Activated CD4-positive, CD25-positive, alpha-beta regulatory T cell treated with anti-CD3 and anti-CD28 coated beads, Interleukin-2, amount 50 U/mL, for 24 hours (primary cell): ENCODE data around the gene ANKRD22.
A peak's percentile ranks its signal among the peaks of the same experiment; 100 is the strongest.

Experiments
- ATAC-seq, 2 donors: fragments of 150-1000 bp; cut with Tn5 transposase; one replicate each; pipeline ENCODE4 v1.10.0; 2021; ENCODE audit warnings: mild to moderate bottlenecking in 1 of 2, moderate library complexity in 1 of 2

Gene ANKRD22

DNA sequence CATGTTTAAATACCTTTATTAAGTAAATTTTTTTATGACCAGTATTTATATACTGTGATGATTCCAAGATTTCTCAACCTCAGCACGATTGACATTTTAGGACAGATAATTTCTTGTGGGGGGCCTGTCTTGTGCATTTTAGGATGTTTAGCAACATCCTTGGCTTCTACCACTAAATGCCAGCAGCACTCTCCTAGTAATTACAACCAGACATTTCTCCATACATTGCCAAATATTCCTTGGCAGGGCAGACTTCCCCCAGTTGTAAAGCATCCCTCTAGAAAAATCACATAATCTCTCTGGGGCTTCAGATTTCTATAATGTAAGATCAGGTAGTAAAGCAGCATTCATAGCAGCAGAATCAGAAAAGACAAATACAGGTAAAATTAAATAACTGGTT is 56.9 kb downstream of the ANKRD22 start:
- no peak for ATAC-seq

DNA sequence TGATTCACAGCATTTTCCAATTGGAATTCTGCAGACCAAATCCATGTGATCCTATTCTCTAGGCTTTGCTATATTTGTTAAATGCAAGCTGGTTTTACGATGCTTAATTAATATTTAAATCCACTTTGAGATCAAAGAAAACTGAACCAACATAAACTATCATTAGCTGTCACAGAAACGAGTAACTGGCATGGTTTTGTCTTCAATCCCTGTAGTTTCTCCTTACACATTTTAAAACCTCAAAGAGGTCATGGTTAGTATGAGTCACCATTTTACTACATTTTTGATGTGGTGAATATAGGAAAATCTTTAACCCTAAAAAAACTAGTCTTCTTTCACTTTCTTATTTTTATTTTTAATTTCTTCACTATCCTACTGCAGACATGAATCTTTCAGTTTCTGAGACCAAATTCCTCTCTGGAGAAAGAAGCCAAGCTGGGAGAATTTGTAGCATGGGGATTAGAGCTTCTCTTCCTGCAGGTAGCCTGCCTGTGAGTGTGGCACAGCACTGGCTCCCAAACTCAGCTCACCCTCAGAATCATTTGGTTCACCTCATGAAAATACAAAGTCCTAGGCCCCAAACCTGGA is 57.8 kb downstream of the ANKRD22 start:
- peak; percentile 86 to 90 for ATAC-seq

DNA sequence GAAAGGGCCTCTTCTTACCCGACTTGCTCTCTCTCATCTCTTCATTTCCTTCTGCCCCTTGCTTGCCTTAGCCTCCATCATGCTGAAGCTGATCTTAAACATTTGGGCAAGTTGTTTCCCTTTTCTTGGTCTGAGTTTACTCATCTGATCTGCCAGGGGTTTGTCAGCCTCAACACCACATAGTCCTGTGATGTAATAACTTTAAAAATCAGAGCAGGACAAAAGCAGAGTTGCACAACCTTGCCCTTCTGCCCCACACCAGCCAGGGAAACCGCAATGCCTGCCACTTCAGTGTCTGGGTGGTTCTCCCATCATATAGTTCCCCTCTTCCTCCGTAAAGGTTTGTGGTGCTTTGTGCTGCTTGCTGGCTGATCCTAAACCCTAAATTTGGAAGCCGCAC is 59.0 kb downstream of the ANKRD22 start:
- ATAC-seq, result no peak

DNA sequence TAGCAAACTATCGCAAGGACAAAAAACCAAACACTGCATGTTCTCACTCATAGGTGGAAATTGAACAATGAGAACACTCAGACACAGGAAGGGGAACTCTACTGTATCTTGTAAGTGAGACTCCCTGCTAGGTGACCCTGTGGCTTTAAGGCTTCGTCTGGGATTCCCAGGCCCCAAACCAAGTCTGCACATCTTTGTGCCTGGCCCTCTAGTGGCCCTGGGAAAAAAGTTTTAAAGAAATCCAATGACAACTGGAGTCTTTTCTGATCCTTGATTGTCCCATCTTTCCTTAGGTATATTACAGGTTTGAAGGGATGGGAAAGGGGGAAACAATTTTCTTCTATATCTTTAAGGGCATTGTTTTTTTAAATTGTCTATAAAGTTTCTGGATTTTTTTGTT is 59.7 kb downstream of the ANKRD22 start:
- no peak for ATAC-seq

DNA sequence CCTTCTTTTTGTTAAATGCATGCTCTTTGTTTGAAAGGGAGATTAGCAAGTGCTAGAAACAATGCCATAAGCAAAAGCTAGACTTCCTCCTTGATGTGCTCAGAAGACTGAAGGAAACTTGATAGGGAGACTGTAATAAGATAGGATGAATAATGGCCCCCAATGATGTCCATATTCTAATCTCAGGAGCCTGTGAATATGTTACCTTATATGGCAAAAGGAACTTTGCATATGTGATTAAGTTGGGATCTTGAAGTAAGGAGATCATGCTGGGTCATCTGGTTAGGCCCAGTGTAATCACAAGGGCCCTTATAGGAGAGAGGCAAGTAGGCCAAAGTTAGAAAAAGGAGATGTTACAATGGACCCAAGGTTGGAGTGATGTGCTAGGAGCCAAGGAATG is 62.7 kb downstream of the ANKRD22 start:
- no peak for ATAC-seq

DNA sequence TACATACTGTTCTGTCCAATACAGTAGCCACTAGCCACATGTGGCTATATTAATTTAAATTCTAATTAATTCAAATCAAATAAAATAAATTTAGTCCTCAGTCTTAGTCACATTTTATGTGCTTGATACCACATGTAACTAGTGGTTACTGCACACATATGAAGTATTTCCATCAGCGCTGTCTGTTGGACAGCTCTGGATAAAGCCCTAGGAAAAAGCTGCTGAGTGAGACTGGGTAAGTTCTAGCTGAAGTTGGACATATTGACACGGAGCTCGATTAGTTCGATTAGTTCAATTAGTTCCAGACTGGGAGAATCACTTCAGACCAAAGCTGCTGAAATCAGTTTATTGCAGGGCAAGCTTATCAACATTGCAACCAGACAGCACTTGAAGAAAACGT is 64.2 kb downstream of the ANKRD22 start:
- ATAC-seq, result no peak

DNA sequence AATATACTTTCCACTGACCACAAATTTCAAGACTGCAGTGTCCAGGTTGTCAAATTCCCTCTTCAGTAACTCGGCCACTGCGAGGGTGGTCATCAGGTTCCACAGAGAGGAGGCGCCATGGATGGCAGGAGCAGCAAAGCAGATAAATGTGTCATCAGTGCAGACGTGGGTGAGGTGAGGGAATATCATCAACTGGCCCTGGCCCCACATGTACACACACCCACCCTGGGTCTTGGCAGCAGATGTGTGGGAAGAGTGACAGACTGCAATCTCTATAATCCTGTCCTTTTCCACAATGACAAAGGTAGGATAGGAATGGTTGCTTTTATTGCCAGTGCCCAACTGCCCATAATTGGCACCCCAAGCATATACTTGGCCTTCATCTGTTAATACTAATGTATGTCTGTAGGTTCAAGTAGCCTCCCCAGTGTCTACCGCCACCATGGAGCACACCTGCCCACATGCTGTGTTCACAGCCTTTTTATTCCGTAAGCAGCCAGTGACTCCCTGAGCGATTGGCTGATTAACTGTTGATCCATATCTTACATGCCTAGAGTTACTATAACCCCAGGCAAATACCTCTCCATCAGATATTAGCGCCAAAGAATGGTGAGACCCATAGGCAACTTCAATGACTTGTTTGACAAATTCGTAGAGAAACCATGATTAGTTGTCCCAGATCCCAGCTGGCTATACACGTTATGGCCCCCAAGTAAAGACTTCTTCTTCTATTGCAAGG is 65.4 kb downstream of the ANKRD22 start:
- no peak for ATAC-seq

DNA sequence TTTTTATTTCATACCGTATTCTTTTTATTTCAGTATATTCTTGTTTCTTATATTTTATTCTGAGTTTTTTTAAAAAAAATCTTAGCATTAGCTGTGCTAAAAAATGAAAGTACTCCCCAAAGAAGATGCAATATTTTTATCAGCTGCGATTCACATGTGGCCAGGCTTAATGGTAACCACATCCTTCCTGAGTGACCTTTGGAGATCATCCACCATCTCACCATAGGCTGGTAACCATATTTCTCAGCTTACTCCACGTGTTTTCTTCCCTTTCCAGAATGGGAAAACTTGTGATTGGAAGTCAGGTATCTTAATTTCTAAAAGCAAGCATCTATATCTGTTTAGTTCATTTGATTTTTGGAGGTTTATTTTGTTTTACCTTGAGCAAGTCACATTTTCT is 67.9 kb downstream of the ANKRD22 start:
- ATAC-seq, result no peak

DNA sequence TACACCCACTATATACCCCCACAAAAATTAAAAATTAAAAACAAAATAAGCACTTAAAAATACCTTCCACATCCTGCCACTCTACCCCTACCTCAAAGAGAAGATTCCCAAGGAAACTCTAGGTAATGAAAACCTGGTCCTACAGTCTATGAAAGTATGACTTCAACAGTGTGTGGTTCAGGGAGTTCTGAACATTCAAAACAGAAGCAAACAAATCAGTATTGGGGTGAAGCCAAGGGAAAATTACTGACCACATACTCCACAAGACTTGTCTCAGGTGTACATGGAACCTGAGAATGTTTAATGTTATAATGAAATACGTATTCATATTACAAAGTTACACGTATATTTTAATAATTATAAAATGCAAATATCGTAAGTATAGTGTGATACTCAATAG is 69.4 kb downstream of the ANKRD22 start:
- ATAC-seq, result no peak

DNA sequence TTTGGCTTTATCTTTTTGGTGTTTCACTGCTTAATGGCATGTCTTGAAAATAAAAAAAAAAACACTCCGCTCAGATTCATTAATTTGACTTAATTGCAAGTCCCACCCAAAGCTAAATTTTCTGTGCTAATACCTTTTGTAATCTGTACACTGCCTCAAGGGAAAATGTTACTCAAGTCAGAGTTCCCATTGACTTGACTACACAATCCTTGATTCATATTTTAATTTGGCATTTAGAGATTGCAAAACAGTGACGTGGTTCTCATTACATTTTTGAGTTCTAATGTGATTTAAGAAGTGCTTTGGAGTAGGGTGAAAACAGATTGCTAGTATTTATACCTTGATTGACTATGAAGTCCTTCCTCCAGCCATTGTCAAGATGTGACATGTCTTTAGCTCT is 70.4 kb downstream of the ANKRD22 start:
- no peak for ATAC-seq
